ENCODE measurements around the gene PSMA6. TPM values are rescaled to one million over a fixed set of nuclear protein-coding genes. Genes with fewer than 3 reads are reported as not detected.

The PSMA6 gene
- total and polyA plus RNA-seq, 2 experiments from 2014 or later = 216 to 296 TPM

DNA sequence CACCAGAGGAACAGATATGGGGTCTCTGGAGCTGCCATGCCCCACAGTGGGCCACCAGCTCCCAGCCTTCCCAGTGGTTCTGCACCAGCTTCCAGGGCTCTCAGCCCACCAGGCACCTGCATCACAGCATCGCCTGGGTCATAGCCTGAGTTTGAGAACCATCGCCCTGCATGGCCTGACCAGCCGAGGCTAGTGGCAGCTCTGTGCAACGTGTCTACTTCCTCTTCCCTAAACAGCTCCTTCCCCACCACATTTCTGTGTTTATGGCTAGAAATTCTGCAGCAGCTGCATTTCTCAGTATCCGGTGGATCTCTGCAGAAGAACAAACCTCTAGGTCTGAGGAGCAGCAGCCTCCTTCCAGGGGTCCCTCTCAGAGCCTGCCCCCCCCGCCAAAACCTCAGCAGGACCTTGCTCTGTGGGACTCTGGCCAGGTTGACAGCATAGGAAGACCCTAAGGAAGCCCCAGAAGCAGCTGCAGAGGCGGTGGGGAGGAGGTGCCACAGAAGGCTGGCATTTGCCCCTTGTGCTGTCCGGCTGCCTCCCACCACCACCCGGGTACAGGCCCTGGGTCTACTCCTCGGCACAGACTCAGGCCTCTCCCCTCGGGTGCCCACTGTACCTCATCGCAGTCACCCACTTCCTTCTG is 47.7 kb downstream of the PSMA6 start:
- Histone ChIP-seq H3K4me2 (no peak overlapping the region), H3K27ac (ENCODE audit: low read depth) (no peak overlapping the region), H4K20me1 (replicated peaks; ENCODE audit: insufficient read depth) (no peaks in the 10 kb centered on the region), H3K36me3 (ENCODE audit: insufficient read depth) (no peaks in the 10 kb centered on the region), H3K79me2 (replicated peaks; ENCODE audit: insufficient read depth) (no peaks in the 10 kb centered on the region), H3F3A (replicated peaks; ENCODE audit: low read depth) (no peaks in the 10 kb centered on the region), H2AFZ (no peak overlapping the region; the same call in 1 of the 2 replicates), H3K4me3 (no peak overlapping the region), H3K4me1 (ENCODE audit: insufficient read depth) (peaks cover 16% of the 10 kb centered on the region), H3K27me3 (ENCODE audit: insufficient read depth) (no peaks in the 10 kb centered on the region), H3K9me2 (ENCODE audit: insufficient read depth) (no peaks in the 10 kb centered on the region)
- H3K9me3 Mint-ChIP-seq = no peaks in the 10 kb centered on the region
- peaks cover 20% of the 10 kb centered on the region for H3K4me1 Mint-ChIP-seq
- no peaks in the 10 kb centered on the region for H3K36me3 Mint-ChIP-seq (ENCODE audit: low read depth)
- no peak overlapping the region for H3K4me3 Mint-ChIP-seq
- H3K27me3 Mint-ChIP-seq (ENCODE audit: insufficient read depth, low read depth, poor library complexity) = peaks cover 5% of the 10 kb centered on the region
- no peak for DNase-seq (ENCODE audit: low spot score)
- no peak overlapping the region for H3K27ac Mint-ChIP-seq
- TF ChIP-seq, protein P1, sequence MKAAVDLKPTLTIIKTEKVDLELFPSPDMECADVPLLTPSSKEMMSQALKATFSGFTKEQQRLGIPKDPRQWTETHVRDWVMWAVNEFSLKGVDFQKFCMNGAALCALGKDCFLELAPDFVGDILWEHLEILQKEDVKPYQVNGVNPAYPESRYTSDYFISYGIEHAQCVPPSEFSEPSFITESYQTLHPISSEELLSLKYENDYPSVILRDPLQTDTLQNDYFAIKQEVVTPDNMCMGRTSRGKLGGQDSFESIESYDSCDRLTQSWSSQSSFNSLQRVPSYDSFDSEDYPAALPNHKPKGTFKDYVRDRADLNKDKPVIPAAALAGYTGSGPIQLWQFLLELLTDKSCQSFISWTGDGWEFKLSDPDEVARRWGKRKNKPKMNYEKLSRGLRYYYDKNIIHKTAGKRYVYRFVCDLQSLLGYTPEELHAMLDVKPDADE (IDR thresholded peaks at IDR 0.05) = no peak
- TF ChIP-seq EZH2phosphoT487 (IDR thresholded peaks at IDR 0.05; ENCODE audit: unreplicated experiment) = no peak
- TF ChIP-seq ZNF331 (CRISPR knock-in tag; IDR thresholded peaks at IDR 0.05; ENCODE audit: low read depth) = no peak
- ATAC-seq = no peak

DNA sequence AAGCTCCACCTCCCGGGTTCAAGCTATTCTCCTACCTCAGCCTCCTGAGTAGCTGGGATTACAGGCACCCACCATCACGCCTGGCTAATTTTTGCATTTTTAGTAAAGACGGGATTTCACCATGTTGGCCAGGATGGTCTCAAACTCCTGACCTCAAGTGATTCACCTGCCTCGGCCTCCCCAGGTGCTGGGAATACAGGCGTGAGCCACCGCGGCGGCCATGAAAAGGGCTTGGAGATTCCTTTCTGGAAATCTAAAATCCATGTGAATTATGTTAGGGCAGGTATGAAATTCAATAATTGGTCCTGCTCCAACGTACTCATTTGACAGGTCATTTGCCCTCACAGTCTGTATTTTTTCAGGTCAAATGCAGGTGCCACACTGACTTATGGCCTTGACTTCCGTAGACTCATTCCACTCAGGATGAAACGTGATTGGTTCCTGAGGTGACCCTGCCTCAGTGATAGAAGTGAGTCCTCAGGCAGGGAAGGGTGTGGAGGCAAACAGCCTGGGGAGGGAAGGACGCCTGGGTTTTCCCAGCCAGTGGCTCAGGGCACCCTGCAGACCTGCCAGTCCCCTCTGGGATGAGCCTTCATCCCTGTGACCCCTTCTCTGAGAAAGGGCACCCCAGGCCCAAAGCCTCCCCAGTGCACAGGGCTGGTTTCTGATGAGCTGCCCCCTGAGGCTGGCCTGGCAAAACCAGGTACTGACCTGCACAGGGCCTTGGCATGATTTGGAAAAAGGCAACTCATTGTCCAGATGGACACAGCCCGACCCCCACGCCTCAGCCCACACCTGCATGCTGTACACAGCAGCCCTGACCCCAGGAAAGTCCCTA is 48.7 kb downstream of the PSMA6 start:
- Histone ChIP-seq H3K4me2 (no peak overlapping the region), H3K27ac (ENCODE audit: low read depth) (no peak overlapping the region)
- no peaks in the 10 kb centered on the region for H3K9me3 Mint-ChIP-seq
- TF ChIP-seq ZNF114 (CRISPR knock-in tag; IDR thresholded peaks at IDR 0.05) = no peak
- TF ChIP-seq CREB1 (CRISPR knock-in tag; IDR thresholded peaks at IDR 0.05; ENCODE audit: low read depth) = no peak
- TF ChIP-seq, protein P2, sequence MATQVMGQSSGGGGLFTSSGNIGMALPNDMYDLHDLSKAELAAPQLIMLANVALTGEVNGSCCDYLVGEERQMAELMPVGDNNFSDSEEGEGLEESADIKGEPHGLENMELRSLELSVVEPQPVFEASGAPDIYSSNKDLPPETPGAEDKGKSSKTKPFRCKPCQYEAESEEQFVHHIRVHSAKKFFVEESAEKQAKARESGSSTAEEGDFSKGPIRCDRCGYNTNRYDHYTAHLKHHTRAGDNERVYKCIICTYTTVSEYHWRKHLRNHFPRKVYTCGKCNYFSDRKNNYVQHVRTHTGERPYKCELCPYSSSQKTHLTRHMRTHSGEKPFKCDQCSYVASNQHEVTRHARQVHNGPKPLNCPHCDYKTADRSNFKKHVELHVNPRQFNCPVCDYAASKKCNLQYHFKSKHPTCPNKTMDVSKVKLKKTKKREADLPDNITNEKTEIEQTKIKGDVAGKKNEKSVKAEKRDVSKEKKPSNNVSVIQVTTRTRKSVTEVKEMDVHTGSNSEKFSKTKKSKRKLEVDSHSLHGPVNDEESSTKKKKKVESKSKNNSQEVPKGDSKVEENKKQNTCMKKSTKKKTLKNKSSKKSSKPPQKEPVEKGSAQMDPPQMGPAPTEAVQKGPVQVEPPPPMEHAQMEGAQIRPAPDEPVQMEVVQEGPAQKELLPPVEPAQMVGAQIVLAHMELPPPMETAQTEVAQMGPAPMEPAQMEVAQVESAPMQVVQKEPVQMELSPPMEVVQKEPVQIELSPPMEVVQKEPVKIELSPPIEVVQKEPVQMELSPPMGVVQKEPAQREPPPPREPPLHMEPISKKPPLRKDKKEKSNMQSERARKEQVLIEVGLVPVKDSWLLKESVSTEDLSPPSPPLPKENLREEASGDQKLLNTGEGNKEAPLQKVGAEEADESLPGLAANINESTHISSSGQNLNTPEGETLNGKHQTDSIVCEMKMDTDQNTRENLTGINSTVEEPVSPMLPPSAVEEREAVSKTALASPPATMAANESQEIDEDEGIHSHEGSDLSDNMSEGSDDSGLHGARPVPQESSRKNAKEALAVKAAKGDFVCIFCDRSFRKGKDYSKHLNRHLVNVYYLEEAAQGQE (IDR thresholded peaks at IDR 0.05; ENCODE audit: unreplicated experiment) = no peak
- no peak for TF ChIP-seq ZNF331 (CRISPR knock-in tag; IDR thresholded peaks at IDR 0.05; ENCODE audit: low read depth)
- TF ChIP-seq EZH2phosphoT487 (IDR thresholded peaks at IDR 0.05; ENCODE audit: unreplicated experiment) = no peak
- TF ChIP-seq JUNB (IDR thresholded peaks at IDR 0.05; ENCODE audit: unreplicated experiment) = no peak
- no peak for TF ChIP-seq NANOG (IDR thresholded peaks at IDR 0.05; ENCODE audit: borderline replicate concordance)
- TF ChIP-seq, protein P3, sequence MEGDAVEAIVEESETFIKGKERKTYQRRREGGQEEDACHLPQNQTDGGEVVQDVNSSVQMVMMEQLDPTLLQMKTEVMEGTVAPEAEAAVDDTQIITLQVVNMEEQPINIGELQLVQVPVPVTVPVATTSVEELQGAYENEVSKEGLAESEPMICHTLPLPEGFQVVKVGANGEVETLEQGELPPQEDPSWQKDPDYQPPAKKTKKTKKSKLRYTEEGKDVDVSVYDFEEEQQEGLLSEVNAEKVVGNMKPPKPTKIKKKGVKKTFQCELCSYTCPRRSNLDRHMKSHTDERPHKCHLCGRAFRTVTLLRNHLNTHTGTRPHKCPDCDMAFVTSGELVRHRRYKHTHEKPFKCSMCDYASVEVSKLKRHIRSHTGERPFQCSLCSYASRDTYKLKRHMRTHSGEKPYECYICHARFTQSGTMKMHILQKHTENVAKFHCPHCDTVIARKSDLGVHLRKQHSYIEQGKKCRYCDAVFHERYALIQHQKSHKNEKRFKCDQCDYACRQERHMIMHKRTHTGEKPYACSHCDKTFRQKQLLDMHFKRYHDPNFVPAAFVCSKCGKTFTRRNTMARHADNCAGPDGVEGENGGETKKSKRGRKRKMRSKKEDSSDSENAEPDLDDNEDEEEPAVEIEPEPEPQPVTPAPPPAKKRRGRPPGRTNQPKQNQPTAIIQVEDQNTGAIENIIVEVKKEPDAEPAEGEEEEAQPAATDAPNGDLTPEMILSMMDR (conservative IDR thresholded peaks at IDR 0.05; ENCODE audit: low read depth in 2 of 2) = no peak

More for the DNA sequence above, 48.7 kb downstream of the PSMA6 start:
- H3F3A ChIP-seq (replicated peaks; ENCODE audit: low read depth) = no peaks in the 10 kb centered on the region
- H2AFZ ChIP-seq = peak overlapping the region; percentile 87
- no peaks in the 10 kb centered on the region for H4K20me1 ChIP-seq (replicated peaks; ENCODE audit: insufficient read depth)
- H3K36me3 ChIP-seq (ENCODE audit: insufficient read depth) = no peaks in the 10 kb centered on the region
- peaks cover 6% of the 10 kb centered on the region for H3K27me3 Mint-ChIP-seq (ENCODE audit: insufficient read depth, low read depth, poor library complexity)
- no peaks in the 10 kb centered on the region for H3K79me2 ChIP-seq (replicated peaks; ENCODE audit: insufficient read depth)
- H3K36me3 Mint-ChIP-seq (ENCODE audit: low read depth) = no peaks in the 10 kb centered on the region
- no peak for ATAC-seq
- no peaks in the 10 kb centered on the region for H3K27me3 ChIP-seq (ENCODE audit: insufficient read depth)
- no peak overlapping the region for H3K4me3 Mint-ChIP-seq
- H3K4me1 Mint-ChIP-seq = peaks cover 20% of the 10 kb centered on the region
- DNase-seq (ENCODE audit: low spot score) = no peak
- no peak overlapping the region for H3K4me3 ChIP-seq
- no peak overlapping the region; the same call in 1 of the 2 replicates for H3K27ac Mint-ChIP-seq
- H3K9me2 ChIP-seq (ENCODE audit: insufficient read depth) = no peaks in the 10 kb centered on the region
- H3K4me1 ChIP-seq (ENCODE audit: insufficient read depth) = peaks cover 14% of the 10 kb centered on the region

Data from GM23338 (cell line).